Erythroblast (primary cell): ENCODE results near the gene ANTKMT.

Experiments
- DNase-seq, 2 experiments: peaks; one replicate each; lab custom pipeline; 2025; lab: John Stamatoyannopoulos, UW
- GATA1 ChIP-seq: IDR thresholded peaks from 2 replicates; pipeline ENCODE4 v1.6.1; 2011; ENCODE audit warnings: low read depth, mild to moderate bottlenecking, control low read depth, low read length, moderate library complexity
- POLR2A ChIP-seq: IDR thresholded peaks from 2 replicates; pipeline ENCODE4 v1.6.1; 2011; ENCODE audit warnings: mild to moderate bottlenecking, low read length

The ANTKMT gene

DNA sequence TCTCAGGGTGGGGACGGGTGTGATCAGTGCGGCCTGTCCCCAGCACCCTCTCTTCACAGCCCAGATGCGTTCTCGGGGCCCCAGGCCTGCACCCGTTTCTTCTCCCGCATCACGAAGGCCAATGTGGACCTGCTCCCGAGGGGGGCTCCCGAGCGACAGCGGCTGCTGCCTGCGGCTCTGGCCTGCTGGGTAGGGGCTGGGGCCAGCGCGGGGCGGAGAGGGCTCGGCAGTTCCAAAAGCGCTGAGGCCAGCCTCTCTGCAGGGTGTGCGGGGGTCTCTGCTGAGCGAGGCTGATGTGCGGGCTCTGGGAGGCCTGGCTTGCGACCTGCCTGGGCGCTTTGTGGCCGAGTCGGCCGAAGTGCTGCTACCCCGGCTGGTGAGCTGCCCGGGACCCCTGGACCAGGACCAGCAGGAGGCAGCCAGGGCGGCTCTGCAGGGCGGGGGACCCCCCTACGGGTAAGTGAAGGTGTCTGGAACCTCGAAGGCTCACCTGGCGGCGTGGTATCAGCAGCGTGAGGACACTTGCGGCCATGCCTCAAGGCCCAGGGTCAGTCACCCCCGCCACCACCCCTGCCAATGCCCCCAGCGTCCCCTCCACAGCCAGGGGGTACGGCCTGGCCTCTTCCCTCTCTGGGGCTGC lies 44.0 kb downstream of the ANTKMT start:
- DNase-seq = no peak

DNA sequence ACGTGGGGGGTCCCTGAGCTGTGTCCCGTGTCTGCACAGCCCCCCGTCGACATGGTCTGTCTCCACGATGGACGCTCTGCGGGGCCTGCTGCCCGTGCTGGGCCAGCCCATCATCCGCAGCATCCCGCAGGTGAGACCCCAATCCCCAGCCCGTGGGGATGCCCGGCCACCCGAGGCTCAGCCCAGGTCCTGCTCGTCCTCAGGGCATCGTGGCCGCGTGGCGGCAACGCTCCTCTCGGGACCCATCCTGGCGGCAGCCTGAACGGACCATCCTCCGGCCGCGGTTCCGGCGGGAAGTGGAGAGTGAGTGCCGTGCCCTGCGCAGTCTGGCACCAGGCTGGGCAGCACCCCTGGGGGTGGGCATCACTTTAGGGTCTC lies 44.5 kb downstream of the ANTKMT start:
- DNase-seq = no peak
- TF ChIP-seq POLR2A = no peak

More for the DNA sequence above, 44.0 kb downstream of the ANTKMT start:
- TF ChIP-seq GATA1 (no peak), POLR2A (no peak)

DNA sequence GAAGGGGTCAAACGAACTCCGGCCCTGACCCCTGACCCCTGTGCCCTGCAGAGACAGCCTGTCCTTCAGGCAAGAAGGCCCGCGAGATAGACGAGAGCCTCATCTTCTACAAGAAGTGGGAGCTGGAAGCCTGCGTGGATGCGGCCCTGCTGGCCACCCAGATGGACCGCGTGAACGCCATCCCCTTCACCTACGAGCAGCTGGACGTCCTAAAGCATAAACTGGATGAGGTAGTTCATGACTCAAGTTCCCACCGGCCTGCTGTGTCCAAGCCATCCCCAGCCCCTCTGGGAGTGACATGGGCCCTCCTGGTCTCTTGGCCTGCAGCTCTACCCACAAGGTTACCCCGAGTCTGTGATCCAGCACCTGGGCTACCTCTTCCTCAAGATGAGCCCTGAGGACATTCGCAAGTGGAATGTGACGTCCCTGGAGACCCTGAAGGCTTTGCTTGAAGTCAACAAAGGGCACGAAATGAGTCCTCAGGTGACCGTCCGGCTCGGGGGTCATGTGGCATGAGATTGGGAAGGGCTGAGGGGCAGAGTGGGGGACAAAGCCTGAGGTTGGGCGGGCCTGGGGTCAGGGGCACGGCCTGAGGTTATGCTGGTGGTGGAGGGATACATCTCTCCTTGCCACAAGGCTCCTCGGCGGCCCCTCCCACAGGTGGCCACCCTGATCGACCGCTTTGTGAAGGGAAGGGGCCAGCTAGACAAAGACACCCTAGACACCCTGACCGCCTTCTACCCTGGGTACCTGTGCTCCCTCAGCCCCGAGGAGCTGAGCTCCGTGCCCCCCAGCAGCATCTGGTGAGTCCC lies 45.3 kb downstream of the ANTKMT start:
- DNase-seq = no peak
- TF ChIP-seq GATA1 (no peak), POLR2A (no peak)

DNA sequence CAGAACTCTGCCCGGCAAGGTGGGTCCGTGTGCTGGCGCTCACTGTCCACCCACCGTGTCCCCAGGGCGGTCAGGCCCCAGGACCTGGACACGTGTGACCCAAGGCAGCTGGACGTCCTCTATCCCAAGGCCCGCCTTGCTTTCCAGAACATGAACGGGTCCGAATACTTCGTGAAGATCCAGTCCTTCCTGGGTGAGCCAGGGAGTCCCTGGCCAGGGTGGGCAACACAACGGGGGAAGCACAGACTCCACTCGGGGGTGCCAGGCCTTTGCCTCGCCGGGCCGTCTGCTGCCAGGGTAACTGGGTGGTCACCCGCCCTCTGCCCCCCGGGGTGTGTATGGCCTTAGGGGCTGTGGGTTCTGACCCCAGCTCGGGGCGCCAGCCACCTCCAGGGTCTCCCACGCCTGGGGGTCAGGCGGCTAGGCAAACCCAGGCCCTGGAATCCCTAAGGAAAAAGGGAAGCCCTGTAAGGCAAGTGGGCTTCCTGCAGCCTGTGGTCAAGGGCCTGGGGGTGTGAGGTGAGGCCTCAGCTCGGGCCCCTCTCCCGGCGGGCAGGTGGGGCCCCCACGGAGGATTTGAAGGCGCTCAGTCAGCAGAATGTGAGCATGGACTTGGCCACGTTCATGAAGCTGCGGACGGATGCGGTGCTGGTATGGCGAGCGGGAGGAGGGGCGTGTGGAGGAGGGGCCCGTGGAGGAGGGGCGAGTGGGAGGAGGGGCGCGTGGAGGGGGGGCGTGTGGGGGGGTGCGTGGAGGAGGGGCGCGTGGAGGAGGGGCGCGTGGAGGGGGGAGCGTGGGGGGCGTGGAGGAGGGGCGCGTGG lies 46.1 kb downstream of the ANTKMT start:
- TF ChIP-seq GATA1 (no peak), POLR2A (no peak)
- no peak for DNase-seq

DNA sequence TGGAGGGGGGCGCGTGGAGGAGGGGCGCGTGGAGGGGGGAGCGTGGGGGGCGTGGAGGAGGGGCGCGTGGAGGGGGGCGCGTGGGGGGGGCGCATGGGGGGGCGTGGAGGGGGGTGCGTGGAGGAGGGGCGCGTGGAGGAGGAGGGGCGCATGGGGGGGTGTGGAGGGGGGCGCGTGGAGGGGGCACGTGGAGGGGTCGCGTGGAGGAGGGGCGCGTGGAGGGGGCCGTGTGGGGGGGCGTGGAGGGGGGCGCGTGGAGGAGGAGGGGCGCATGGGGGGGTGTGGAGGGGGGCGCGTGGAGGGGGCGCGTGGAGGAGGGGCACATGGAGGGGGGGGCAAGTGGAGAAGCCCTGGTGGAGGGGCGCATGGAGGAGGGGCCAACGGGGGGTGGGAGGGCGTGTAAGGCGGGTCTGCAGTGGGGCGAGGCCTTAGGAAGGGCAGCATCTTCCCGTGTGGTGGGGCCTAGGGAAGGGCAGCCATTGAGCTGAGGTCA lies 46.8 kb downstream of the ANTKMT start:
- no peak for DNase-seq
- TF ChIP-seq GATA1 = no peak
- no peak for TF ChIP-seq POLR2A

DNA sequence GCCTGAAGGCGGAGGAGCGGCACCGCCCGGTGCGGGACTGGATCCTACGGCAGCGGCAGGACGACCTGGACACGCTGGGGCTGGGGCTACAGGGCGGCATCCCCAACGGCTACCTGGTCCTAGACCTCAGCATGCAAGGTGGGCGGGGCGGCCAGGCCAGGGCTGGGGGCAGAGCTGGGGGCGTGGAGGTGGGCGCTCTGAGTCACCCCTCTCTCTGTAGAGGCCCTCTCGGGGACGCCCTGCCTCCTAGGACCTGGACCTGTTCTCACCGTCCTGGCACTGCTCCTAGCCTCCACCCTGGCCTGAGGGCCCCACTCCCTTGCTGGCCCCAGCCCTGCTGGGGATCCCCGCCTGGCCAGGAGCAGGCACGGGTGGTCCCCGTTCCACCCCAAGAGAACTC lies 47.5 kb downstream of the ANTKMT start:
- DNase-seq = no peak

DNA sequence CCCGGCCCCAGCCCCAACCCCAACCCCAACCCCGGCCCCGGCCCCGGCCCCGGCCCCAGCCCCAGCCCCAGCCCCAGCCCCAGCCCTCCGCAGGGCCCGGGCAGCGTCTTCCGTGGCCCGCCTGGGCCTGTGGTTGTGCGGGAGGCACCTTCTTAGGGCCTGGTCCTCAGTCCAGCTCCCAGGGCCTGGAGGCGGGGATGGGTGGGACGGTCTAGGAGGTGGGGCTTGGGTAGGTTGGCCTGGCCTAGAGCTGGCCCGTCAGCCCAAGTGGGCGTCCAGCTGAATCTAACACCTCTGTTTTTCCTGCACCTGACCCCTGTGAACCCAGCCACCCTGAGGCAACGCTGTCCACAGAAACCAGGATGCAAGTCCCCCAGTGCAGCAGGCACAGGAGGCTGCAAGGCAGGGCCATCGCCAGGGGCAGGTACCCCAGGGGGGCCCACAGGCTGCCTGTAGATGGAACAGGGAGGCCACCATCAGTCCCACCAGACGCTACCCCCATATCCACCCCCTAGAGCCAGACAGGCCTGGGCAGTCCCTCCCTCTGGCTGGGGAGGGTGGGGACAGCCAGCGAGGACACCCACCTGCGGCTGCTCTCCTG lies 48.3 kb downstream of the ANTKMT start:
- TF ChIP-seq POLR2A (no peak), GATA1 (no peak)

More for the DNA sequence above, 47.5 kb downstream of the ANTKMT start:
- TF ChIP-seq GATA1 = no peak
- no peak for TF ChIP-seq POLR2A

DNA sequence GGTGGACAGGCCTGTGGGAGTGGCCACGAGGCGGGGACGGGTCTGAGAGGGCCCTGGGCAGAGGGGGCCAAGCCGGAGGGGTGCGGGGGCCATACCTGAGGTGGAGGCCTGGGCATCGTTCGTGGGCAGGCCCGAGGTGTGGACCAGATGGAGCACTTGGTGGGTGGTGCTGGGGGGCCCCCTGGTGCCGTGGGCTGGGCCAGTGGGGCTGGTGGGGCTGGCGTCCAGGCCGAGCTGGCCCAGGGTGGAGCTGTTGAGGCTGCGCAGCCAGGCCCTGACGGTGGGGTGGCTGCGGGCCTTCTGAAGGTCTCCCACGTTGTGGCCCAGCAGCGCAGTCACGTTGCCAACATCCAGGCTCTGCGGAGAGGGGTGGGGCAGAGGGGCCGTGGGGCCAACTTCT lies 49.0 kb downstream of the ANTKMT start:
- DNase-seq = no peak
- TF ChIP-seq GATA1 = no peak
- no peak for TF ChIP-seq POLR2A

More for the DNA sequence above, 48.3 kb downstream of the ANTKMT start:
- DNase-seq = no peak

DNA sequence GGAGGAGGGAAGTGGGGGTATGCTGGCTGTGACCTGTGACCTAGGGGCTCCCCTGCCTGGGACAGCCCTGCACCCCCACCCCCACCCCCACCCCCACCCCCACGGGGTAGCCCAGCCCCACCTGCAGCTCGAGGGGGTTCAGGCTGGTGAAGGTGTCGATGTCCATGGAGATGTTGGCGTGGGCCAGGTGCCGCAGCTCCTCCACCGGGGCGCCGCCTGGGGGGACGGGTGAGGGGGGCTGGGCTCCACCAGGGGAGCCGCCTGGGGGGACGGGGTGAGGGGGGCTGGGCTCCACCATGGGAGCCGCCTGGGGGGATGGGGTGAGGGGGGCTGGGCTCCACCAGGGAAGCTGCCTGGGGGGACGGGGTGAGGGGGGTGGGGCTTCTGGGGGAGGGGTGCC lies 49.5 kb downstream of the ANTKMT start:
- no peak for DNase-seq
- no peak for TF ChIP-seq POLR2A
